A673 (cell line): ENCODE data around the gene MEP1A.

Source experiments
- CTCF ChIP-seq: fragments of 300-800, 200-600 bp; sonication (generic); conservative IDR thresholded peaks from 2 replicates; pipeline ENCODE4 v1.5.1; 2017; ENCODE audit warnings: low read depth, mild to moderate bottlenecking, antibody characterized with exemption, low read length, moderate library complexity, mixed read lengths
- EZH2 ChIP-seq: fragments of 200-600 bp; sonication (generic); IDR thresholded peaks from 2 replicates; pipeline ENCODE4 v1.6.1; 2017; ENCODE audit warnings: borderline replicate concordance, low read depth, mild to moderate bottlenecking, mixed read lengths, antibody characterized with exemption, low read length; ENCODE audit not compliant: poor library complexity, severe bottlenecking

DNA sequence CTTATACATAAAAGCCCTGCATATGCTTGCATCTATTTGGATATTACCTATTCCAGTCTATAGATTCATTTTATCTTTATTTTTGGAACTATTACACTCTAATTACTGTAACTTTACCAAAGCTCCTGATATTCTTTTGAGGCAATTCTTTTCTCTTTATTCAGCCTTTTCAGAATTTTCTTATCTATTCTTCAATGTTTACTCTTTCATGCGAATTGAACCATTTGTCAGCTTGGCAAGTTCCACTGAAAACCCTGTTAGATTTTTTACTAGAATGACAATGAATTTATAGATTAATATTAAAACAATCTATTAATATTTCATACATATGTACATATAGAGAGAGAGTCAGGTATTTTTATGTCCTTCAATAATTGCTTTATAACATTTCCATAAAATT, 554 bp upstream of the MEP1A start:
- TF ChIP-seq EZH2 (no peak), CTCF (no peak)
